Activated T-helper 1 cell treated with anti-CD3 and anti-CD28 coated beads, Interleukin-12 subunit alpha, Interleukin-12 subunit beta, Interleukin-2, Interleukin-4 antibody, amounts not matched to agents 30 ng/mL and 10 ng/mL and 1 ng/mL, durations not matched to agents 14 hours and 24 hours and 36 hours (primary cell): ENCODE data around the gene NAV2. TPM values are rescaled to one million over a fixed set of nuclear protein-coding genes. Genes with fewer than 3 reads are reported as not detected.

Source experiments
- DNase-seq: peaks from one replicate; pipeline ENCODE4 v3.0.0; 2021; ENCODE audit warnings: low spot score
- H3K27ac Mint-ChIP-seq: one replicate; pipeline ENCODE4 v1.8.0; 2021; ENCODE audit warnings: mild to moderate bottlenecking, mixed read lengths
- H3K27me3 Mint-ChIP-seq: one replicate; pipeline ENCODE4 v1.8.0; 2022; ENCODE audit warnings: mild to moderate bottlenecking, moderate library complexity, mixed read lengths; ENCODE audit not compliant: insufficient read depth
- H3K36me3 Mint-ChIP-seq: one replicate; pipeline ENCODE4 v1.8.0; 2021; ENCODE audit warnings: low read depth, mixed read lengths
- H3K4me1 Mint-ChIP-seq: one replicate; pipeline ENCODE4 v1.8.0; 2021; ENCODE audit warnings: low read depth, mixed read lengths
- H3K4me3 Mint-ChIP-seq: one replicate; pipeline ENCODE4 v1.8.0; 2021; ENCODE audit warnings: mild to moderate bottlenecking, moderate library complexity, mixed read lengths
- H3K9me3 Mint-ChIP-seq: one replicate; pipeline ENCODE4 v1.8.0; 2021; ENCODE audit warnings: mixed read lengths
- intact Hi-C: fragments of 100-400 bp; cut with micrococcal nuclease; formaldehyde crosslinking; loops from one replicate; pipeline ENCODE4 v1.15.1; 2024
- total RNA-seq: library from RNA; stranded (reverse); gene quantifications from 2 replicates; pipeline ENCODE4 v1.2.3, GENCODE V29; 2022

The NAV2 gene
- total RNA-seq, 1 donor from 2014 or later = 0.34 TPM

- Mint-ChIP-seq H3K27ac (no peak overlapping the region), H3K4me1 (no peaks in the 10 kb centered on the region), H3K4me3 (no peak overlapping the region), H3K36me3 (no peaks in the 10 kb centered on the region), H3K9me3 (no peaks in the 10 kb centered on the region), H3K27me3 (peaks cover 11% of the 10 kb centered on the region)
- intact Hi-C loops = no loop called here
- DNase-seq = no peak
Observed at GRCh38 chr11:19967787-19968186, 255.2 kb downstream of the NAV2 start.

- Mint-ChIP-seq H3K4me3 (no peak overlapping the region), H3K27me3 (peaks cover 15% of the 10 kb centered on the region), H3K27ac (no peak overlapping the region), H3K36me3 (no peaks in the 10 kb centered on the region), H3K9me3 (no peaks in the 10 kb centered on the region), H3K4me1 (no peaks in the 10 kb centered on the region)
- no peak for DNase-seq
- intact Hi-C loops = no loop called here
Observed at GRCh38 chr11:19968860-19969259, 256.2 kb downstream of the NAV2 start.

GRCh38 chr11:19970944-19971343 lies 258.3 kb downstream of the NAV2 start:
- Mint-ChIP-seq H3K27ac (no peak overlapping the region), H3K27me3 (peaks cover 15% of the 10 kb centered on the region), H3K4me1 (no peaks in the 10 kb centered on the region), H3K9me3 (no peaks in the 10 kb centered on the region), H3K36me3 (no peaks in the 10 kb centered on the region), H3K4me3 (no peak overlapping the region)
- intact Hi-C loops = no loop called here
- DNase-seq = no peak

DNA sequence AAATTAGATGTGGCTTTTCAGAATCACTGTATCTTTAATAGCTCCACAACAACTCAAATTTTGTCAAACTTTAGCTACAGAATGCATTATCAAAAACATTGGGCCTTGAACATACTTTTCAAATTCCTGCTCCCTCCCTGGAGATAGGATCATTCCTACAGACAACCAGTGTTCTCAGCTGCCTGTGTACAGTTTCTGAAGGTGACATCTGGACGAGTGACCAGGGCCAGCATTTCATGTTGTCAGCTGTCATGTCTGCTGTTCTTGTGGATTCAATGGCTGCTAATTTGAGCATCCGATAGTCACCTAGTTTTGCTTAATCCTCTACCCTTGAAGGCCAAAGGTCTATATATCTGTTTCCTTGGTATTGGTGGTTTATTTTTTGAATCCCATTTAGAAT lies 259.5 kb downstream of the NAV2 start:
- no peaks in the 10 kb centered on the region for H3K9me3 Mint-ChIP-seq
- DNase-seq = no peak
- intact Hi-C loops = no loop called here
- no peaks in the 10 kb centered on the region for H3K36me3 Mint-ChIP-seq
- no peak overlapping the region for H3K4me3 Mint-ChIP-seq
- H3K27ac Mint-ChIP-seq = no peak overlapping the region
- peaks cover 8% of the 10 kb centered on the region for H3K27me3 Mint-ChIP-seq
- no peaks in the 10 kb centered on the region for H3K4me1 Mint-ChIP-seq

- intact Hi-C loops = no loop called here
- Mint-ChIP-seq H3K27ac (no peak overlapping the region), H3K4me3 (no peak overlapping the region), H3K36me3 (no peaks in the 10 kb centered on the region), H3K27me3 (peaks cover 10% of the 10 kb centered on the region), H3K4me1 (no peaks in the 10 kb centered on the region), H3K9me3 (no peaks in the 10 kb centered on the region)
- DNase-seq = no peak
Observed at GRCh38 chr11:19972651-19973050, 260.0 kb downstream of the NAV2 start.

GRCh38 chr11:19973136-19973635 lies 260.5 kb downstream of the NAV2 start:
- Mint-ChIP-seq H3K27me3 (peaks cover 10% of the 10 kb centered on the region), H3K36me3 (no peaks in the 10 kb centered on the region), H3K4me3 (no peak overlapping the region), H3K9me3 (no peaks in the 10 kb centered on the region), H3K4me1 (no peaks in the 10 kb centered on the region), H3K27ac (no peak overlapping the region)
- intact Hi-C loops = no loop called here
- DNase-seq = no peak

- no peak for DNase-seq
- H3K4me1 Mint-ChIP-seq = no peaks in the 10 kb centered on the region
- no peak overlapping the region for H3K27ac Mint-ChIP-seq
- H3K36me3 Mint-ChIP-seq = no peaks in the 10 kb centered on the region
- H3K9me3 Mint-ChIP-seq = no peaks in the 10 kb centered on the region
- no peak overlapping the region for H3K4me3 Mint-ChIP-seq
- peaks cover 6% of the 10 kb centered on the region for H3K27me3 Mint-ChIP-seq
- intact Hi-C loops = no loop called here
Observed at GRCh38 chr11:19974886-19975285, 262.2 kb downstream of the NAV2 start.

GRCh38 chr11:19975414-19975990 lies 262.9 kb downstream of the NAV2 start:
- no peaks in the 10 kb centered on the region for H3K4me1 Mint-ChIP-seq

DNA sequence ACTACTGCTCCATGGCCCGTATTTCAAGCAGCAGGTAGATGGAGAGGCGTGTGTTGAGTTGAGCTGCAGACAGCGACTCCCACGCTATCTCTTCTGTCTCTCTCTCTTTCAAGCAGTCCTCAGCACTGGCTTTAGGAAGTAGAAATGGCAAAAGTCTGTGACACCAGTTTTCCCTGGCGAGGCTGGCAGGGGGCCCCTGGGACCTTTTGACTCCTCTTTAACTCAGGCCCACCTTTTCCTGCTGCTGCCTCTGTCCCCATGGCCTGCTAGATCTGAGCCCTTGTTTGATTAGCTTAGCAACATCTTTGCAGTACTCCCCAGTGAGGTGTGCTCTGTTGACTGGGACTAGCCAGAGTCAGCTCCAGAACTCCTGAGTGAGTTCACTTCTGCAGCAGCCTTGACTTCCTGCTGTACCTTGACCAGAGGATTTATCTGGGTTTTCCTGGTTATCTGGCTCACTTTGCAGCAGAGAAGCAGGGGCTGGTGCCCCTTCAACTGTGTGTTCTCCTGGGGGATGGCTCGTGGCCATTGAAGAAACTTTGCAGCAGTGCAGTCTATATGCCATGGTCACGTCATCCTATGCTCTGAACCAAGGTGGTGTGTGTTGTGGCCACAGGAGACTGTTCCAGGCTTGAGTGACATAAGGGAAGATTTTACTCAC lies 263.8 kb downstream of the NAV2 start:
- Mint-ChIP-seq H3K4me1 (no peaks in the 10 kb centered on the region), H3K27ac (no peak overlapping the region), H3K9me3 (no peaks in the 10 kb centered on the region), H3K4me3 (no peak overlapping the region), H3K27me3 (peaks cover 8% of the 10 kb centered on the region), H3K36me3 (no peaks in the 10 kb centered on the region)
- intact Hi-C loops = no loop called here
- no peak for DNase-seq

More at GRCh38 chr11:19975414-19975990, 262.9 kb downstream of the NAV2 start:
- DNase-seq = no peak
- Mint-ChIP-seq H3K27me3 (peaks cover 8% of the 10 kb centered on the region), H3K36me3 (no peaks in the 10 kb centered on the region), H3K4me3 (no peak overlapping the region), H3K9me3 (no peaks in the 10 kb centered on the region), H3K27ac (no peak overlapping the region)
- intact Hi-C loops = no loop called here

GRCh38 chr11:19977941-19978340 lies 265.3 kb downstream of the NAV2 start:
- no peak overlapping the region for H3K4me3 Mint-ChIP-seq

GRCh38 chr11:19978668-19979518 lies 266.3 kb downstream of the NAV2 start:
- intact Hi-C loops = no loop called here
- Mint-ChIP-seq H3K4me1 (no peaks in the 10 kb centered on the region), H3K27ac (no peak overlapping the region), H3K9me3 (no peaks in the 10 kb centered on the region), H3K27me3 (peaks cover 4% of the 10 kb centered on the region), H3K4me3 (no peak overlapping the region), H3K36me3 (no peaks in the 10 kb centered on the region)
- no peak for DNase-seq

More at GRCh38 chr11:19977941-19978340, 265.3 kb downstream of the NAV2 start:
- intact Hi-C loops = no loop called here
- no peaks in the 10 kb centered on the region for H3K4me1 Mint-ChIP-seq
- H3K36me3 Mint-ChIP-seq = no peaks in the 10 kb centered on the region
- peaks cover 6% of the 10 kb centered on the region for H3K27me3 Mint-ChIP-seq
- no peak for DNase-seq
- no peak overlapping the region for H3K27ac Mint-ChIP-seq
- H3K9me3 Mint-ChIP-seq = no peaks in the 10 kb centered on the region

DNA sequence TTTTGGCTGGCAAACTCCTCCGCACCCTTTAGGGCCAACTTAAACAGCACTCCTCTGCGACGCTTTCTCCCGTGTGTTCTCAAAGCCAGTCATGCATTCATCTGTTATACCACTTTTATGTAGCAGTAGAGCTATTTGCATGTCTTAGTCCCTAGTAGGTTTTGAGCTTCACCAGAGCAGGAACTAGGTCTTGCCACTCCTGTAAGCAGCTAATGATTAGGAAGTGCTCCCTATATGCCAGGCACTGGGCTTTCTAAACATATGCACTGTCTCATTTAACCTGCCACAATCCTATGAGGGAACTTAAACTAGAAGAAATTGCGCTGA lies 266.8 kb downstream of the NAV2 start:
- Mint-ChIP-seq H3K27me3 (peaks cover 4% of the 10 kb centered on the region), H3K36me3 (no peaks in the 10 kb centered on the region), H3K4me3 (no peak overlapping the region), H3K4me1 (no peaks in the 10 kb centered on the region), H3K9me3 (no peaks in the 10 kb centered on the region), H3K27ac (no peak overlapping the region)
- no peak for DNase-seq
- intact Hi-C loops = no loop called here

GRCh38 chr11:19980388-19980787 lies 267.8 kb downstream of the NAV2 start:
- H3K4me3 Mint-ChIP-seq = no peak overlapping the region
- intact Hi-C loops = no loop called here

More at GRCh38 chr11:19980388-19980787, 267.8 kb downstream of the NAV2 start:
- H3K9me3 Mint-ChIP-seq = no peaks in the 10 kb centered on the region
- no peak for DNase-seq
- H3K4me1 Mint-ChIP-seq = no peaks in the 10 kb centered on the region
- no peak overlapping the region for H3K27ac Mint-ChIP-seq
- H3K27me3 Mint-ChIP-seq = peaks cover 4% of the 10 kb centered on the region
- H3K36me3 Mint-ChIP-seq = no peaks in the 10 kb centered on the region
